ENCODE measurements around the gene KLC1.

DNA sequence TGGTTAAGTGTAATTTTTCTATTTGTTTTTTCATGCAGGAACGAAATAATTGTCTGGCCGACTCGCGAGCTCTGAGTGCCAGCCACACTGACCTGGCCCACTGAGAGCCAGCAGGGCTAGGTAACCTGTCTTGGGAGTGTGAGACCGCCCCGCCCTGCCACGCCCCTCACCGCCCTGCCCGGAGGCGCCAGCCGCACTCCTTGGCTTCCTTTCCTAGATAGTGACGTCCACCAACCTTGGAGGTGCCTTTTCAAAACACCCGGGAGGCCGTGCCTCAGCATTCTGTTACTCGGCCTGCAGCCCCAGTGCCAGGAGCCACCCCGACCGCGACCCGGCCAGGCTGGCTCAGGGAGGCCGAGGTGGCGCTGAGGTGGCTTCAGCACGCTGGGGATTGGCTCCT is 64.5 kb downstream of the KLC1 start:
- TF ChIP-seq PHF8 (IDR thresholded peaks at IDR 0.05; ENCODE audit: borderline replicate concordance, low read depth) (no peak), RARB (CRISPR knock-in tag; IDR thresholded peaks at IDR 0.05) (no peak), ZNF302 (CRISPR knock-in tag; IDR thresholded peaks at IDR 0.05) (no peak), JUNB (IDR thresholded peaks at IDR 0.05) (no peak), ZFP36 (IDR thresholded peaks at IDR 0.05; ENCODE audit: borderline replicate concordance, partially characterized antibody) (no peak)
- TF ChIP-seq, protein P1, sequence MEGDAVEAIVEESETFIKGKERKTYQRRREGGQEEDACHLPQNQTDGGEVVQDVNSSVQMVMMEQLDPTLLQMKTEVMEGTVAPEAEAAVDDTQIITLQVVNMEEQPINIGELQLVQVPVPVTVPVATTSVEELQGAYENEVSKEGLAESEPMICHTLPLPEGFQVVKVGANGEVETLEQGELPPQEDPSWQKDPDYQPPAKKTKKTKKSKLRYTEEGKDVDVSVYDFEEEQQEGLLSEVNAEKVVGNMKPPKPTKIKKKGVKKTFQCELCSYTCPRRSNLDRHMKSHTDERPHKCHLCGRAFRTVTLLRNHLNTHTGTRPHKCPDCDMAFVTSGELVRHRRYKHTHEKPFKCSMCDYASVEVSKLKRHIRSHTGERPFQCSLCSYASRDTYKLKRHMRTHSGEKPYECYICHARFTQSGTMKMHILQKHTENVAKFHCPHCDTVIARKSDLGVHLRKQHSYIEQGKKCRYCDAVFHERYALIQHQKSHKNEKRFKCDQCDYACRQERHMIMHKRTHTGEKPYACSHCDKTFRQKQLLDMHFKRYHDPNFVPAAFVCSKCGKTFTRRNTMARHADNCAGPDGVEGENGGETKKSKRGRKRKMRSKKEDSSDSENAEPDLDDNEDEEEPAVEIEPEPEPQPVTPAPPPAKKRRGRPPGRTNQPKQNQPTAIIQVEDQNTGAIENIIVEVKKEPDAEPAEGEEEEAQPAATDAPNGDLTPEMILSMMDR (IDR thresholded peaks at IDR 0.05) = no peak
- TF ChIP-seq, protein P2, sequence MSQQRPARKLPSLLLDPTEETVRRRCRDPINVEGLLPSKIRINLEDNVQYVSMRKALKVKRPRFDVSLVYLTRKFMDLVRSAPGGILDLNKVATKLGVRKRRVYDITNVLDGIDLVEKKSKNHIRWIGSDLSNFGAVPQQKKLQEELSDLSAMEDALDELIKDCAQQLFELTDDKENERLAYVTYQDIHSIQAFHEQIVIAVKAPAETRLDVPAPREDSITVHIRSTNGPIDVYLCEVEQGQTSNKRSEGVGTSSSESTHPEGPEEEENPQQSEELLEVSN (IDR thresholded peaks at IDR 0.05; ENCODE audit: borderline replicate concordance, low read depth) = no peak

Data from A549 (cell line).